Skeletal muscle satellite cell (primary cell): ENCODE results near the gene SLC12A1.

Experiments
- H3K27me3 ChIP-seq: 2 replicates; pipeline ENCODE4 v1.7.0; 2013; ENCODE audit warnings: low read length; ENCODE audit not compliant: control insufficient read depth, insufficient read depth
- H3K36me3 ChIP-seq: 2 replicates; pipeline ENCODE4 v1.7.0; 2013; ENCODE audit warnings: mild to moderate bottlenecking, control low read depth, low read length; ENCODE audit not compliant: insufficient read depth
- H3K4me1 ChIP-seq: 2 replicates; pipeline ENCODE4 v1.7.0; 2013; ENCODE audit warnings: low read length; ENCODE audit not compliant: control insufficient read depth, insufficient read depth
- H3K4me2 ChIP-seq: 2 replicates; pipeline ENCODE4 v1.7.0; 2013; ENCODE audit warnings: mild to moderate bottlenecking, low read length
- H3K4me3 ChIP-seq: 2 replicates; pipeline ENCODE4 v1.7.0; 2013; ENCODE audit warnings: low read length
- H3K9ac ChIP-seq: 2 replicates; pipeline ENCODE4 v1.7.0; 2013; ENCODE audit warnings: mild to moderate bottlenecking, low read depth, low read length, moderate library complexity
- H3K9me3 ChIP-seq: replicated peaks from 2 replicates; pipeline ENCODE4 v1.7.0; 2013; ENCODE audit warnings: mild to moderate bottlenecking, control low read depth, low read length

SLC12A1 gene

GRCh38 chr15:48283396-48284145, 77.5 kb downstream of the SLC12A1 start:
- no peaks in the 10 kb centered on the region for H3K36me3 ChIP-seq
- no peak overlapping the region for H3K4me2 ChIP-seq
- H3K9ac ChIP-seq, result no peak overlapping the region
- H3K4me3 ChIP-seq, result no peak overlapping the region
- peaks cover 8% of the 10 kb centered on the region for H3K4me1 ChIP-seq
- peaks cover 2% of the 10 kb centered on the region for H3K27me3 ChIP-seq
- no peaks in the 10 kb centered on the region for H3K9me3 ChIP-seq

- Histone ChIP-seq H3K4me3 (peak overlapping the region; percentile 55), H3K4me2 (peak overlapping the region; percentile 83), H3K27me3 (no peaks in the 10 kb centered on the region), H3K4me1 (peaks cover 8% of the 10 kb centered on the region), H3K9ac (no peak overlapping the region), H3K36me3 (no peaks in the 10 kb centered on the region), H3K9me3 (no peaks in the 10 kb centered on the region)
These were observed 79.5 kb downstream of the SLC12A1 start for GRCh38 chr15:48285329-48286214.

GRCh38 chr15:48289628-48290027, 83.5 kb downstream of the SLC12A1 start:
- Histone ChIP-seq H3K36me3 (no peaks in the 10 kb centered on the region), H3K4me1 (peaks cover 8% of the 10 kb centered on the region), H3K4me2 (no peak overlapping the region), H3K4me3 (no peak overlapping the region), H3K9ac (no peak overlapping the region), H3K9me3 (no peaks in the 10 kb centered on the region), H3K27me3 (no peaks in the 10 kb centered on the region)

- Histone ChIP-seq H3K4me2 (no peak overlapping the region), H3K4me3 (no peak overlapping the region), H3K9me3 (no peaks in the 10 kb centered on the region), H3K36me3 (no peaks in the 10 kb centered on the region), H3K27me3 (no peaks in the 10 kb centered on the region), H3K4me1 (no peaks in the 10 kb centered on the region), H3K9ac (no peak overlapping the region)
These were observed 86.4 kb downstream of the SLC12A1 start for GRCh38 chr15:48292458-48292857.

- Histone ChIP-seq H3K36me3 (no peaks in the 10 kb centered on the region), H3K27me3 (no peaks in the 10 kb centered on the region)
These were observed 91.6 kb downstream of the SLC12A1 start for GRCh38 chr15:48297668-48298067.

GRCh38 chr15:48298914-48299313, 92.8 kb downstream of the SLC12A1 start:
- Histone ChIP-seq H3K4me2 (no peak overlapping the region), H3K9ac (no peak overlapping the region), H3K36me3 (no peaks in the 10 kb centered on the region), H3K27me3 (no peaks in the 10 kb centered on the region), H3K9me3 (no peaks in the 10 kb centered on the region), H3K4me1 (no peaks in the 10 kb centered on the region), H3K4me3 (no peak overlapping the region)

More at GRCh38 chr15:48297668-48298067, 91.6 kb downstream of the SLC12A1 start:
- no peak overlapping the region for H3K9ac ChIP-seq
- no peak overlapping the region for H3K4me2 ChIP-seq
- H3K4me1 ChIP-seq, result no peaks in the 10 kb centered on the region
- no peaks in the 10 kb centered on the region for H3K9me3 ChIP-seq
- H3K4me3 ChIP-seq, result no peak overlapping the region

GRCh38 chr15:48300038-48300437, 93.9 kb downstream of the SLC12A1 start:
- Histone ChIP-seq H3K36me3 (no peaks in the 10 kb centered on the region), H3K4me2 (no peak overlapping the region), H3K4me1 (no peaks in the 10 kb centered on the region), H3K9me3 (no peaks in the 10 kb centered on the region), H3K9ac (no peak overlapping the region), H3K27me3 (no peaks in the 10 kb centered on the region), H3K4me3 (no peak overlapping the region)

GRCh38 chr15:48304398-48304797, 98.3 kb downstream of the SLC12A1 start:
- Histone ChIP-seq H3K27me3 (no peaks in the 10 kb centered on the region), H3K9ac (no peak overlapping the region), H3K9me3 (no peaks in the 10 kb centered on the region), H3K4me1 (no peaks in the 10 kb centered on the region), H3K4me3 (no peak overlapping the region), H3K4me2 (no peak overlapping the region), H3K36me3 (no peaks in the 10 kb centered on the region)

GRCh38 chr15:48306639-48307038, 100.5 kb downstream of the SLC12A1 start:
- Histone ChIP-seq H3K9ac (no peak overlapping the region), H3K36me3 (no peaks in the 10 kb centered on the region), H3K4me1 (no peaks in the 10 kb centered on the region)

GRCh38 chr15:48307586-48307985, 101.5 kb downstream of the SLC12A1 start:
- Histone ChIP-seq H3K4me3 (no peak overlapping the region), H3K27me3 (no peaks in the 10 kb centered on the region), H3K36me3 (no peaks in the 10 kb centered on the region), H3K9ac (no peak overlapping the region), H3K4me2 (no peak overlapping the region), H3K9me3 (no peaks in the 10 kb centered on the region), H3K4me1 (no peaks in the 10 kb centered on the region)

More at GRCh38 chr15:48306639-48307038, 100.5 kb downstream of the SLC12A1 start:
- H3K4me3 ChIP-seq, result no peak overlapping the region
- H3K9me3 ChIP-seq, result no peaks in the 10 kb centered on the region
- no peak overlapping the region for H3K4me2 ChIP-seq
- no peaks in the 10 kb centered on the region for H3K27me3 ChIP-seq

GRCh38 chr15:48309740-48310139, 103.6 kb downstream of the SLC12A1 start:
- no peaks in the 10 kb centered on the region for H3K27me3 ChIP-seq
- H3K4me2 ChIP-seq, result no peak overlapping the region
- H3K9me3 ChIP-seq, result no peaks in the 10 kb centered on the region
- no peak overlapping the region for H3K4me3 ChIP-seq
- H3K9ac ChIP-seq, result no peak overlapping the region
- no peaks in the 10 kb centered on the region for H3K4me1 ChIP-seq
- H3K36me3 ChIP-seq, result no peaks in the 10 kb centered on the region
